Transverse colon (tissue), 4 donors: ENCODE measurements around the gene LRRN1.

Experiments used
- CTCF ChIP-seq, 5 experiments: fragments of 200-600 bp in 3 of 5; fragments of 450-650 bp in 2 of 5; sonication (generic) in 3 of 5; IDR thresholded peaks; 1 replicate in 2 of 5; 2 replicates in 3 of 5; pipeline ENCODE4 v1.5.1; 2016 to 2017; ENCODE audit warnings: antibody characterized with exemption in 5 of 5, inconsistent platforms in 3 of 5, mild to moderate bottlenecking in 2 of 5, moderate library complexity in 1 of 5
- EP300 ChIP-seq: sonication (generic); formaldehyde crosslinking; IDR thresholded peaks from one replicate; pipeline ENCODE4 v1.6.1; 2017; ENCODE audit warnings: antibody characterized with exemption, low read depth
- POLR2A ChIP-seq: fragments of 450-650 bp; IDR thresholded peaks from one replicate; pipeline ENCODE4 v1.6.1; 2016; ENCODE audit warnings: antibody characterized with exemption, mild to moderate bottlenecking, moderate library complexity
- POLR2AphosphoS5 ChIP-seq, 3 donors: sonication (generic); formaldehyde crosslinking; IDR thresholded peaks; one replicate each; pipeline ENCODE4 v1.6.1; 2016; ENCODE audit warnings: antibody characterized with exemption in 3 of 3

- TF ChIP-seq POLR2AphosphoS5 (IDR thresholded peaks at IDR 0.05) (no peak), CTCF (IDR thresholded peaks at IDR 0.05) (no peak), EP300 (no peak), POLR2A (no peak)
These were observed 28.1 kb upstream of the LRRN1 start for GRCh38 chr3:3771094-3771493.
